ENCODE measurements around the gene CFAP126.

- TF ChIP-seq EZH2 (IDR thresholded peaks at IDR 0.05; ENCODE audit: borderline replicate concordance, low read length) (no peak), CTCF (IDR thresholded peaks at IDR 0.05; ENCODE audit: low read length) (no peak)
These were observed 10.6 kb downstream of the CFAP126 start for GRCh38 chr1:161357073-161357472.

All from OCI-LY1 (cell line).